WTC11 (cell line): Measurements from ENCODE around the gene MSS51. TPM values are rescaled to one million over a fixed set of nuclear protein-coding genes. Genes with fewer than 3 reads are reported as not detected.

ENCODE experiments used
- ATAC-seq: fragments of 200-7000 bp; cut with Tn5 transposase; 2 replicates; pipeline ENCODE4 v1.10.0; 2021; ENCODE audit warnings: mild to moderate bottlenecking, moderate library complexity
- CTCF ChIA-PET: fragments of 300-600 bp; sonication (Branson Sonifier 250); formaldehyde crosslinking; loops from one replicate; lab custom pipeline; 2021; ENCODE audit warnings: antibody characterized with exemption; lab: Charles Lee
- POLR2A ChIA-PET: fragments of 350-600 bp; sonication (Branson Sonifier 250); formaldehyde crosslinking; loops from one replicate; lab custom pipeline; 2021; ENCODE audit warnings: antibody characterized with exemption; lab: Charles Lee
- DNase-seq: peaks from one replicate; pipeline ENCODE4 v3.0.0; 2021; ENCODE audit warnings: low spot score
- H3K27ac Mint-ChIP-seq: 2 replicates; pipeline ENCODE4 v1.8.0; 2021; ENCODE audit warnings: mixed read lengths
- H3K27me3 Mint-ChIP-seq: 2 replicates; pipeline ENCODE4 v1.8.0; 2021; ENCODE audit warnings: low read depth, mild to moderate bottlenecking, moderate library complexity, mixed read lengths
- H3K36me3 Mint-ChIP-seq: 2 replicates; pipeline ENCODE4 v1.8.0; 2021; ENCODE audit warnings: mixed read lengths
- H3K4me1 Mint-ChIP-seq: 2 replicates; pipeline ENCODE4 v1.8.0; 2022; ENCODE audit warnings: mixed read lengths
- H3K4me3 Mint-ChIP-seq: 2 replicates; pipeline ENCODE4 v1.8.0; 2021; ENCODE audit warnings: mild to moderate bottlenecking, moderate library complexity, mixed read lengths
- H3K9me3 Mint-ChIP-seq: 2 replicates; pipeline ENCODE4 v1.8.0; 2021; ENCODE audit warnings: mixed read lengths
- AR ChIP-seq: fragments of 250-450 bp; sonication (Bioruptor Pico); IDR thresholded peaks from 2 replicates; pipeline ENCODE4 v1.9.0; 2021; ENCODE audit warnings: mild to moderate bottlenecking
- ARID4B ChIP-seq: sonication (generic); formaldehyde crosslinking; IDR thresholded peaks from 2 replicates; pipeline ENCODE4 v1.8.0; 2023; ENCODE audit warnings: missing genetic modification reagents, mild to moderate bottlenecking, borderline replicate concordance
- CBFB ChIP-seq: sonication (generic); formaldehyde crosslinking; IDR thresholded peaks from 2 replicates; pipeline ENCODE4 v1.8.1; 2022; ENCODE audit warnings: mild to moderate bottlenecking, low read depth, missing genetic modification reagents
- CREB1 ChIP-seq: sonication (generic); formaldehyde crosslinking; IDR thresholded peaks from 2 replicates; pipeline ENCODE4 v1.8.0; 2023; ENCODE audit warnings: mild to moderate bottlenecking, missing genetic modification reagents
- CREM ChIP-seq: sonication (generic); formaldehyde crosslinking; IDR thresholded peaks from 2 replicates; pipeline ENCODE4 v1.8.1; 2022; ENCODE audit warnings: mild to moderate bottlenecking, missing genetic modification reagents, moderate library complexity
- EMX1 ChIP-seq: fragments of 250-450 bp; sonication (Bioruptor Pico); IDR thresholded peaks from 2 replicates; pipeline ENCODE4 v1.8.0; 2021; ENCODE audit warnings: mild to moderate bottlenecking
- HMGXB4 ChIP-seq: sonication (generic); formaldehyde crosslinking; IDR thresholded peaks from 2 replicates; pipeline ENCODE4 v1.8.1; 2023; ENCODE audit warnings: mild to moderate bottlenecking, moderate library complexity, missing genetic modification reagents
- MYBL2 ChIP-seq: sonication (generic); formaldehyde crosslinking; IDR thresholded peaks from 2 replicates; pipeline ENCODE4 v1.8.1; 2023; ENCODE audit warnings: mild to moderate bottlenecking, moderate library complexity, missing genetic modification reagents
- NR2C2 ChIP-seq: sonication (generic); formaldehyde crosslinking; IDR thresholded peaks from 2 replicates; pipeline ENCODE4 v1.8.0; 2022; ENCODE audit warnings: mild to moderate bottlenecking, missing genetic modification reagents
- SP1 ChIP-seq: sonication (generic); formaldehyde crosslinking; conservative IDR thresholded peaks from 2 replicates; pipeline ENCODE4 v1.8.1; 2022; ENCODE audit warnings: missing genetic modification reagents
- TEAD1 ChIP-seq: sonication (generic); formaldehyde crosslinking; IDR thresholded peaks from 2 replicates; pipeline ENCODE4 v1.8.0; 2022; ENCODE audit warnings: mild to moderate bottlenecking, missing genetic modification reagents
- ZBTB21 ChIP-seq: sonication (generic); formaldehyde crosslinking; IDR thresholded peaks from 2 replicates; pipeline ENCODE4 v1.8.1; 2023; ENCODE audit warnings: mild to moderate bottlenecking, missing genetic modification reagents, borderline replicate concordance
- ZBTB43 ChIP-seq: sonication (generic); formaldehyde crosslinking; IDR thresholded peaks from 2 replicates; pipeline ENCODE4 v1.8.1; 2023; ENCODE audit warnings: mild to moderate bottlenecking, missing genetic modification reagents
- ZNF263 ChIP-seq: sonication (generic); formaldehyde crosslinking; IDR thresholded peaks from 2 replicates; pipeline ENCODE4 v1.8.1; 2022; ENCODE audit warnings: low read depth, mild to moderate bottlenecking, moderate library complexity, missing genetic modification reagents
- ZNF281 ChIP-seq: sonication (generic); formaldehyde crosslinking; IDR thresholded peaks from 2 replicates; pipeline ENCODE4 v1.8.0; 2023; ENCODE audit warnings: mild to moderate bottlenecking, missing genetic modification reagents
- ZNF423 ChIP-seq: fragments of 250-450 bp; sonication (Bioruptor Pico); IDR thresholded peaks from 2 replicates; pipeline ENCODE4 v2.1.2; 2022; ENCODE audit warnings: mild to moderate bottlenecking, moderate library complexity
- total RNA-seq: library from RNA; stranded (reverse); gene quantifications from 3 replicates; pipeline ENCODE4 v1.2.3, GENCODE V29; 2021

Gene MSS51
- total RNA-seq, 1 experiment from 2014 or later: 3.0 TPM

GRCh38 chr10:73416571-73416970, 16.8 kb downstream of the MSS51 start (continued):
- no peak for TF ChIP-seq ZBTB43

GRCh38 chr10:73414230-73414945, 19.0 kb downstream of the MSS51 start:
- Mint-ChIP-seq H3K4me1 (peaks cover 28% of the 10 kb centered on the region), H3K36me3 (no peaks in the 10 kb centered on the region), H3K27ac (peak overlapping the region; percentile 82), H3K27me3 (no peaks in the 10 kb centered on the region)
- DNase-seq (no peak), ATAC-seq (peak; percentile 40; the same call in 1 of the 2 replicates)
- CTCF ChIA-PET: interaction anchor here (0.8 to 1.2 kb wide), 2 partner anchors 72 to 255 kb away, joined by 3 to 4 read pairs; no protein-coding TSS in a partner anchor
- POLR2A ChIA-PET: interaction anchor here (0.6 to 1.2 kb wide), 2 partner anchors 167 to 1091 kb away, joined by 3 to 6 read pairs; partner anchors contain the start of gene DNAJC9
- TF ChIP-seq ARID4B (CRISPR knock-in tag): no peak
- 0 out of 2 replicates have a peak, but pooled peaks have one; percentile 52 for TF ChIP-seq ZNF423 (CRISPR knock-in tag)
- TF ChIP-seq, all 79 proteins: peak for 1
- peak overlapping the region; percentile 80 for H3K4me3 Mint-ChIP-seq
- H3K9me3 Mint-ChIP-seq: no peaks in the 10 kb centered on the region

GRCh38 chr10:73413528-73414229, 19.7 kb downstream of the MSS51 start, which contains the start of gene ANXA7:
ANXA7 (minus strand) TSS chr10:73414058; CDS start chr10:73400856, 13,202 bp downstream.
- peak; percentile 96 for ATAC-seq
- POLR2A ChIA-PET: interaction anchor here (0.6 to 1.2 kb wide), 2 partner anchors 34 to 167 kb away, joined by 3 read pairs; partner anchors contain the start of gene DNAJC9
- no peaks in the 10 kb centered on the region for H3K27me3 Mint-ChIP-seq
- DNase-seq: peak; percentile 97
- H3K4me1 Mint-ChIP-seq: peaks cover 32% of the 10 kb centered on the region
- CTCF ChIA-PET: interaction anchor here (0.6 to 1.2 kb wide), 2 partner anchors 72 to 334 kb away, joined by 3 to 4 read pairs; no protein-coding TSS in a partner anchor
- H3K27ac Mint-ChIP-seq: peak within 1 kb of the TSS; percentile 89
- peak within 1 kb of the TSS; percentile 86 for H3K4me3 Mint-ChIP-seq
- H3K36me3 Mint-ChIP-seq: no peaks in the 10 kb centered on the region
- H3K9me3 Mint-ChIP-seq: no peaks in the 10 kb centered on the region
- no peak for TF ChIP-seq CBFB (CRISPR knock-in tag)
- 0 out of 2 replicates have a peak, but pooled peaks have one; percentile 23 for TF ChIP-seq CREB1 (CRISPR knock-in tag)
- TF ChIP-seq EMX1 (CRISPR knock-in tag): no peak
- peak; percentile 80 for TF ChIP-seq HMGXB4 (CRISPR knock-in tag)
- TF ChIP-seq ZNF281 (CRISPR knock-in tag): no peak
- TF ChIP-seq CREM (CRISPR knock-in tag): peak; percentile 66
- peak; percentile 54; the same call in 1 of the 2 replicates for TF ChIP-seq NR2C2 (CRISPR knock-in tag)
- no peak for TF ChIP-seq ZNF263
- TF ChIP-seq TEAD1 (CRISPR knock-in tag): peak; percentile 30; the same call in 1 of the 2 replicates
- no peak for TF ChIP-seq ZBTB21 (CRISPR knock-in tag)
- peak; percentile 79; the same call in 1 of the 2 replicates for TF ChIP-seq MYBL2 (CRISPR knock-in tag)
- TF ChIP-seq AR: no peak
- TF ChIP-seq SP1 (CRISPR knock-in tag): peak; percentile 92
